K562 (cell line): ENCODE measurements around the gene DEPP1. TPM values are rescaled to one million over a fixed set of nuclear protein-coding genes. Genes with fewer than 3 reads are reported as not detected.

Source experiments
- ATAC-seq: fragments of 200-7000 bp; cut with Tn5 transposase; 3 replicates; pipeline ENCODE4 v1.9.1; 2020; ENCODE audit warnings: moderate library complexity
- BruUV-seq: library from RNA; stranded (reverse); fragments of 400-500 nt; replicated peaks from 2 replicates; lab custom pipeline; 2021; lab: Mats Ljungman, UMichigan
- CTCF ChIA-PET: fragments of 300-600 bp; formaldehyde crosslinking; extraction: SDS; loops from one replicate; lab custom pipeline; 2021; ENCODE audit warnings: low intra/inter-chr PET ratio; lab: Yijun Ruan, JAX
- POLR2A ChIA-PET: fragments of 300-600, 350-650 bp; sonication (Branson Sonifier 250); formaldehyde crosslinking; extraction: SDS; loops from one replicate; lab custom pipeline; 2021; ENCODE audit warnings: antibody characterized with exemption, inconsistent platforms; lab: Yijun Ruan, JAX
- DNase-seq, 4 experiments: peaks; one replicate each; pipeline versions ENCODE4 v3.0.0 to v3.0.0-alpha.2; 2011 to 2018; ENCODE audit warnings: low spot score in 3 of 4, mixed read lengths in 3 of 4; ENCODE audit errors: extremely low read depth in 1 of 4
- FAIRE-seq: peaks from 2 replicates; lab custom pipeline; 2011; peaks lifted over from hg19 to GRCh38; lab: Jason Lieb, UNC
- H2AFZ ChIP-seq: 2 replicates; pipeline ENCODE4 v1.6.0; 2011; ENCODE audit warnings: low read depth, low read length, control low read depth, inconsistent platforms
- H3K27ac ChIP-seq: fragments of 200-600 bp; 3 replicates; pipeline ENCODE4 v1.8.0; 2011; ENCODE audit warnings: low read depth, mild to moderate bottlenecking, control low read depth, inconsistent platforms, low read length, moderate library complexity, mixed read lengths; ENCODE audit errors: extremely low read depth
- H3K27me3 ChIP-seq, 2 experiments: fragments of 300-600 bp in 1 of 2; 2 replicates in 1 of 2; 3 replicates in 1 of 2; pipeline versions ENCODE4 v1.6.0 to v1.8.0; 2011; ENCODE audit warnings: inconsistent platforms in 2 of 2, low read length in 2 of 2, mild to moderate bottlenecking in 1 of 2, mixed read lengths in 1 of 2, moderate library complexity in 1 of 2; ENCODE audit not compliant: control insufficient read depth in 2 of 2, insufficient read depth in 2 of 2
- H3K36me3 ChIP-seq: fragments of 300-600 bp; 3 replicates; pipeline ENCODE4 v1.8.0; 2011; ENCODE audit warnings: mild to moderate bottlenecking, low read length, inconsistent platforms; ENCODE audit not compliant: control insufficient read depth, insufficient read depth
- H3K4me1 ChIP-seq, 2 experiments: fragments of 200-600 bp in 1 of 2; replicated peaks in 1 of 2; 2 replicates in 1 of 2; 3 replicates in 1 of 2; pipeline versions ENCODE4 v1.5.1 to v1.8.0; 2011; ENCODE audit warnings: inconsistent platforms in 2 of 2, low read length in 2 of 2, mild to moderate bottlenecking in 1 of 2, mixed read lengths in 1 of 2, moderate library complexity in 1 of 2; ENCODE audit not compliant: control insufficient read depth in 2 of 2, insufficient read depth in 2 of 2
- H3K4me2 ChIP-seq: 2 replicates; pipeline ENCODE4 v1.6.1; 2011; ENCODE audit warnings: low read length, control low read depth, inconsistent platforms, mixed read lengths; ENCODE audit not compliant: insufficient read depth
- H3K4me3 ChIP-seq: fragments of 200-600 bp; sonication (generic), shearing (Covaris generic); 2 replicates; pipeline ENCODE4 v1.5.1; 2016; ENCODE audit warnings: control low read depth, inconsistent platforms
- H3K79me2 ChIP-seq: fragments of 200-600 bp; 3 replicates; pipeline ENCODE4 v1.8.0; 2011; ENCODE audit warnings: low read length, inconsistent platforms; ENCODE audit not compliant: control insufficient read depth, insufficient read depth
- H3K9ac ChIP-seq, 2 experiments: 2 replicates each; pipeline versions ENCODE4 v1.6.0 to v1.6.1; 2011; ENCODE audit warnings: low read depth in 2 of 2, low read length in 2 of 2, control low read depth in 1 of 2, inconsistent platforms in 1 of 2, mild to moderate bottlenecking in 1 of 2, mixed read lengths in 1 of 2; ENCODE audit not compliant: insufficient read depth in 1 of 2
- H3K9me1 ChIP-seq: one replicate; pipeline ENCODE4 v1.6.0; 2011; ENCODE audit warnings: inconsistent platforms, mild to moderate bottlenecking, low read length, moderate library complexity; ENCODE audit not compliant: control insufficient read depth, insufficient read depth
- H3K9me3 ChIP-seq: replicated peaks from 2 replicates; pipeline ENCODE4 v1.5.1; 2011; ENCODE audit warnings: low read depth, low read length, inconsistent platforms; ENCODE audit not compliant: control insufficient read depth, insufficient read depth
- H4K20me1 ChIP-seq: replicated peaks from 2 replicates; pipeline ENCODE4 v1.6.1; 2011; ENCODE audit warnings: low read length, inconsistent platforms, mixed read lengths; ENCODE audit not compliant: control insufficient read depth, insufficient read depth
- CTCF ChIP-seq, 3 experiments: IDR thresholded peaks in 2 of 3; conservative IDR thresholded peaks in 1 of 3; 2 replicates each; pipeline ENCODE4 v1.5.1; 2011 to 2012; ENCODE audit warnings: low read length in 3 of 3, mild to moderate bottlenecking in 3 of 3, control low read depth in 2 of 3, improper control_type of control experiment in 1 of 3, inconsistent platforms in 1 of 3, low read depth in 1 of 3, mixed read lengths in 1 of 3, moderate library complexity in 1 of 3; ENCODE audit not compliant: insufficient read depth in 2 of 3
- GABPA ChIP-seq: fragments of 200-800 bp; sonication (Bioruptor generic); conservative IDR thresholded peaks from 2 replicates; pipeline ENCODE4 v1.6.1; 2016; ENCODE audit warnings: low read depth, missing genetic modification characterization, missing compliant biosample characterization
- HSF4 ChIP-seq: fragments of 250-450 bp; sonication (Bioruptor Pico); IDR thresholded peaks from 2 replicates; pipeline ENCODE4 v2.1.2; 2022; ENCODE audit warnings: mild to moderate bottlenecking, moderate library complexity, borderline replicate concordance
- MCM5 ChIP-seq: fragments of 450-650 bp; IDR thresholded peaks from 2 replicates; pipeline ENCODE4 v1.6.1; 2016; ENCODE audit warnings: low read depth
- MTA3 ChIP-seq: fragments of 450-650 bp; formaldehyde crosslinking; IDR thresholded peaks from 2 replicates; pipeline ENCODE4 v1.6.1; 2017; ENCODE audit warnings: mild to moderate bottlenecking, borderline replicate concordance
- NR2C1 ChIP-seq, 2 experiments: fragments of 450-650 bp; IDR thresholded peaks; 2 replicates each; pipeline ENCODE4 v1.6.1; 2017; ENCODE audit warnings: mild to moderate bottlenecking in 2 of 2, antibody characterized with exemption in 1 of 2, inconsistent platforms in 1 of 2, missing compliant biosample characterization in 1 of 2, missing genetic modification characterization in 1 of 2
- NRF1 ChIP-seq, 2 experiments: fragments of 450-650 bp; IDR thresholded peaks in 1 of 2; conservative IDR thresholded peaks in 1 of 2; 2 replicates each; pipeline ENCODE4 v1.6.1; 2014; ENCODE audit warnings: mild to moderate bottlenecking in 2 of 2
- POLR3G ChIP-seq: IDR thresholded peaks from 2 replicates; pipeline ENCODE4 v1.6.1; 2011; ENCODE audit not compliant: insufficient read length, insufficient replicate concordance; ENCODE audit errors: extremely low read depth
- PRDM10 ChIP-seq: fragments of 450-650 bp; IDR thresholded peaks from 2 replicates; pipeline ENCODE4 v1.6.1; 2018; ENCODE audit not compliant: partially characterized antibody
- PURB ChIP-seq: sonication (generic); formaldehyde crosslinking; IDR thresholded peaks from 2 replicates; pipeline ENCODE4 v1.9.0; 2021; ENCODE audit warnings: low read depth, mild to moderate bottlenecking, missing genetic modification reagents
- SMARCB1 ChIP-seq: IDR thresholded peaks from 2 replicates; pipeline ENCODE4 v1.6.1; 2011; ENCODE audit warnings: improper control_type of control experiment, low read depth; ENCODE audit not compliant: insufficient read length
- TAF15 ChIP-seq: fragments of 200-400 bp; formaldehyde crosslinking; IDR thresholded peaks from 2 replicates; pipeline ENCODE4 v1.6.1; 2017; ENCODE audit warnings: mild to moderate bottlenecking, low read depth, low read length, moderate library complexity
- ZNF316 ChIP-seq: fragments of 450-650 bp; IDR thresholded peaks from 2 replicates; pipeline ENCODE4 v1.6.1; 2016
- WGBS: fragments of 100-300 bp; shearing (Covaris generic); methylation state at CpG from one replicate; pipeline ENCODE4 v1.1.6; 2016; ENCODE audit warnings: low coverage, mixed read lengths; ENCODE audit not compliant: insufficient coverage; ENCODE audit errors: missing lambda C conversion rate; 5-methylcytosine and 5-hydroxymethylcytosine counted together
- in situ Hi-C: fragments of 300-500 bp; cut with MboI; formaldehyde crosslinking; loops from 4 replicates; pipeline ENCODE4 v1.15.0; 2018; ENCODE audit warnings: inconsistent platforms, mixed read lengths
- intact Hi-C: fragments of 100-400 bp; cut with micrococcal nuclease; formaldehyde crosslinking; loops from 2 replicates; pipeline ENCODE4 v1.14.2; 2022
- polyA plus RNA-seq, 8 experiments: library from polyadenylated mRNA; depleted of rRNA in 4 of 8; stranded (reverse) in 5 of 8; unstranded in 3 of 8; fragments of >200 nt; fragmentation: Nextera tagmentation in 2 of 8; fragmentation: Illumina TruSeq in 1 of 8; extraction: Ambion mirVana in 2 of 8; extraction: Trizol in 1 of 8; gene quantifications; 2 replicates each; pipeline versions ENCODE4 v1.2.1 to v1.2.3, GENCODE V29; 2011 to 2014; ENCODE audit warnings: inconsistent platforms in 1 of 8, missing spikeins in 1 of 8
- total RNA-seq, 7 experiments: library from RNA; depleted of rRNA in 6 of 7; stranded (reverse); fragments of >200 nt in 6 of 7; fragmentation: Illumina TruSeq in 2 of 7; extraction: Trizol in 2 of 7; gene quantifications; 2 replicates each; pipeline versions ENCODE4 v1.2.1 to v1.2.3, GENCODE V29; 2011 to 2021; ENCODE audit warnings: low replicate concordance in 1 of 7
- TF ChIP-seq, protein P1 (sequence below): sonication (generic); formaldehyde crosslinking; IDR thresholded peaks from 2 replicates; pipeline ENCODE4 v1.8.0; 2022; ENCODE audit warnings: missing genetic modification reagents, mild to moderate bottlenecking, moderate library complexity, borderline replicate concordance

Gene DEPP1
- total and polyA plus RNA-seq, 9 of the 15 experiments (the other 6 are each of a cell fraction or from before 2014, with no cell fraction given) = 0.04 to 0.54 (median 0.20) TPM; not detected in 1

DNA sequence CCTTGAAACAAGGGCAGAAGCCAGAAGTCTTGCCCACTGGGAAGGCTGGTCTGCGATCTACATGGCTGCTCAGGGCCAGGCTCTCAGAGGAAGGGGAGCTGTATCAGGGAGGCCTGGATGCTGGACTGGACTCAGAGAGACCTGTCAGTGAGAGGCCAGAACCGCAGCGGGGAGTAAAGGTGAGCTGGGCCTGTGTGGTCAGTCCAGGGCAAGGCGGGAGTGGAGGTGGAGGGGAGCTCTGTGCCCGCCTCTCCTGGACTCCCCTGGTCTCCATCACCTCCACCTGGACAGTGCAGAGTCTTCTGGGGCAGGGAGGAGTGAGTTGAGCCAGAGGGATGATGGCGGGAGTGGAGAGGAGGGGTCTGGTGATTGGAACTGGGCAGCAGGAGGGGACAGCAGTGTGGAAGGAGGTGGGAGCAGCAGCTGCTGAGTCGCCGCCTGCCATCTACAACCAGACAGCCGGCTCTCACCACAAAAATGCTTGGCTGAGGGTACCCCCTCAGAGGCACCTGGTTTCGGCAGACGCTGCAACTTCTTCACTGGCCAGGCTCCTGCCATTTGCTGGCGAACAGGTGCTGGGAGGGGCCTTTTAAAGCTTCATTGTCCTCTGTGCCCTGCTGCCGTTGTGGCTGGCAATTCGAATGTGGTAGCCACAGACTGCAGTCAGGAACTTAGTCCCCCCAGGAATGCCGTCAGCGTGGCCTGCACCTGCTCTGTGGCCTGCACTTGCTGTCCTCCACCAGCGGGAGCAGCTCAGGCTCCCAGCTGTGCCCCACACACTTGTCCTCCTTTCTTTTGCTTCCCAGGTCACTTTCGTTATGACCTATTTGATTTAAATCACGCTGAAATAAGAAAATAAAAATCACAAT is 15.5 kb downstream of the DEPP1 start:
- intact Hi-C loops (no loop called here), in situ Hi-C loops (no loop called here)
- peak overlapping the region in 1 of 2 experiments; percentile 24; a peak in 1 of 4 replicates for H3K9ac ChIP-seq
- H3K4me2 ChIP-seq = no peak overlapping the region
- POLR2A ChIA-PET = interaction anchor here (0.6 to 1.5 kb wide), 6 partner anchors 10 to 83 kb away, joined by 3 to 4 read pairs (median 3); partner anchors contain the start of gene DEPP1
- H3K9me1 ChIP-seq = peaks cover 4% of the 10 kb centered on the region
- CTCF ChIA-PET = no interaction called here
- H3K79me2 ChIP-seq = no peaks in the 10 kb centered on the region
- no peaks in the 10 kb centered on the region for H3K36me3 ChIP-seq
- H3K9me3 ChIP-seq = no peaks in the 10 kb centered on the region
- no peak overlapping the region for H3K27ac ChIP-seq
- BruUV-seq = no TSS peak
- no peak for ATAC-seq
- H2AFZ ChIP-seq = no peak overlapping the region
- H3K4me1 ChIP-seq = peaks cover 15 to 16% of the 10 kb centered on the region in 2 experiments; a peak in 4 of 5 replicates
- peaks cover 2 to 12% of the 10 kb centered on the region in 2 experiments; a peak in 2 of 5 replicates for H3K27me3 ChIP-seq
- FAIRE-seq = no peak
- no peak overlapping the region for H3K4me3 ChIP-seq
- 23% methylated on average over 19 of the region's 19 CpGs for WGBS
- no peak for DNase-seq
- peaks cover 8% of the 10 kb centered on the region; the same call in 1 of the 2 replicates for H4K20me1 ChIP-seq
- peak; percentile 51; the same call in 1 of the 2 replicates for TF ChIP-seq GABPA (tag)
- no peak for TF ChIP-seq PURB (CRISPR knock-in tag)
- no peak for TF ChIP-seq MTA3
- no peak for TF ChIP-seq ZNF316
- TF ChIP-seq POLR3G = no peak
- no peak for TF ChIP-seq TAF15
- TF ChIP-seq, protein P1, sequence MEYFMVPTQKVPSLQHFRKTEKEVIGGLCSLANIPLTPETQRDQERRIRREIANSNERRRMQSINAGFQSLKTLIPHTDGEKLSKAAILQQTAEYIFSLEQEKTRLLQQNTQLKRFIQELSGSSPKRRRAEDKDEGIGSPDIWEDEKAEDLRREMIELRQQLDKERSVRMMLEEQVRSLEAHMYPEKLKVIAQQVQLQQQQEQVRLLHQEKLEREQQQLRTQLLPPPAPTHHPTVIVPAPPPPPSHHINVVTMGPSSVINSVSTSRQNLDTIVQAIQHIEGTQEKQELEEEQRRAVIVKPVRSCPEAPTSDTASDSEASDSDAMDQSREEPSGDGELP = peak; percentile 33; the same call in 1 of the 2 replicates
- peak; percentile 16 to 35 (median 24); a peak in 3 of 6 replicates for TF ChIP-seq CTCF (IDR thresholded peaks at IDR 0.05 in 2 of 3, conservative IDR thresholded peaks at IDR 0.05 in 1 of 3; ENCODE audit: insufficient read depth in 2 of 3, low read depth in 1 of 3, low read length in 3 of 3)
- TF ChIP-seq PRDM10 = no peak
- TF ChIP-seq HSF4 (CRISPR knock-in tag) = no peak
- TF ChIP-seq NR2C1 (IDR thresholded peaks at IDR 0.05) = peak; percentile 48; the same call in 1 of the 2 replicates
- no peak for TF ChIP-seq NR2C1 (tag; IDR thresholded peaks at IDR 0.05)
- TF ChIP-seq SMARCB1 = no peak
- TF ChIP-seq NRF1 (conservative IDR thresholded peaks at IDR 0.05 in 1 of 2, IDR thresholded peaks at IDR 0.05 in 1 of 2) = peak; percentile 15 to 42; a peak in 2 of 4 replicates
- TF ChIP-seq MCM5 = no peak
